Astrocyte (in vitro differentiated cells and primary cell): ENCODE data around the gene TAS1R1. TPM values are rescaled to one million over a fixed set of nuclear protein-coding genes. Genes with fewer than 3 reads are reported as not detected.

Experiments used
- DNase-seq: peaks from one replicate; pipeline ENCODE4 v3.0.0-alpha.2; 2010; ENCODE audit warnings: low read depth
- FAIRE-seq: peaks from 2 replicates; lab custom pipeline; 2011; peaks lifted over from hg19 to GRCh38; lab: Jason Lieb, UNC
- H2AFZ ChIP-seq: 2 replicates; pipeline ENCODE4 v1.6.0; 2012; ENCODE audit warnings: low read depth, low read length, inconsistent platforms
- H3K27ac ChIP-seq: 2 replicates; pipeline ENCODE4 v1.5.1; 2011; ENCODE audit warnings: low read depth, low read length, inconsistent platforms
- H3K27me3 ChIP-seq: 2 replicates; pipeline ENCODE4 v1.6.0; 2011; ENCODE audit warnings: low read length, inconsistent platforms; ENCODE audit not compliant: insufficient read depth
- H3K36me3 ChIP-seq: 2 replicates; pipeline ENCODE4 v1.5.1; 2011; ENCODE audit warnings: low read length, inconsistent platforms; ENCODE audit not compliant: insufficient read depth
- H3K4me1 ChIP-seq: 2 replicates; pipeline ENCODE4 v1.5.1; 2011; ENCODE audit warnings: low read length, inconsistent platforms; ENCODE audit not compliant: insufficient read depth
- H3K4me2 ChIP-seq: 2 replicates; pipeline ENCODE4 v1.6.0; 2012; ENCODE audit warnings: low read length, inconsistent platforms
- H3K4me3 ChIP-seq: 2 replicates; pipeline ENCODE4 v1.5.1; 2011; ENCODE audit warnings: low read depth, mild to moderate bottlenecking, low read length, inconsistent platforms; ENCODE audit not compliant: insufficient read depth
- H3K79me2 ChIP-seq: 2 replicates; pipeline ENCODE4 v1.6.0; 2012; ENCODE audit warnings: mild to moderate bottlenecking, low read length, inconsistent platforms; ENCODE audit not compliant: insufficient read depth
- H3K9ac ChIP-seq: 2 replicates; pipeline ENCODE4 v1.6.0; 2012; ENCODE audit warnings: mild to moderate bottlenecking, low read length, inconsistent platforms
- H3K9me3 ChIP-seq: 2 replicates; pipeline ENCODE4 v1.5.1; 2012; ENCODE audit warnings: low read depth, mild to moderate bottlenecking, low read length, inconsistent platforms; ENCODE audit not compliant: insufficient read depth
- H4K20me1 ChIP-seq: 2 replicates; pipeline ENCODE4 v1.6.0; 2012; ENCODE audit warnings: low read length, inconsistent platforms; ENCODE audit not compliant: insufficient read depth
- H3K27ac Mint-ChIP-seq: one replicate; pipeline ENCODE4 v1.8.0; 2021; ENCODE audit warnings: mild to moderate bottlenecking, mixed read lengths; ENCODE audit not compliant: unreplicated experiment
- H3K27me3 Mint-ChIP-seq: one replicate; pipeline ENCODE4 v1.8.0; 2021; ENCODE audit warnings: low read depth, mixed read lengths; ENCODE audit not compliant: unreplicated experiment
- H3K36me3 Mint-ChIP-seq: one replicate; pipeline ENCODE4 v1.8.0; 2021; ENCODE audit warnings: low read depth, mixed read lengths; ENCODE audit not compliant: unreplicated experiment
- H3K4me1 Mint-ChIP-seq: one replicate; pipeline ENCODE4 v1.8.0; 2021; ENCODE audit warnings: low read depth, mixed read lengths; ENCODE audit not compliant: unreplicated experiment
- H3K4me3 Mint-ChIP-seq: one replicate; pipeline ENCODE4 v1.8.0; 2021; ENCODE audit warnings: mild to moderate bottlenecking, moderate library complexity, mixed read lengths; ENCODE audit not compliant: unreplicated experiment
- H3K9me3 Mint-ChIP-seq: one replicate; pipeline ENCODE4 v1.8.0; 2021; ENCODE audit warnings: mild to moderate bottlenecking, mixed read lengths; ENCODE audit not compliant: unreplicated experiment
- EZH2 ChIP-seq: IDR thresholded peaks from 2 replicates; pipeline ENCODE4 v1.6.1; 2012; ENCODE audit warnings: mild to moderate bottlenecking, low read length, inconsistent platforms; ENCODE audit not compliant: insufficient read depth
- total RNA-seq: library from RNA; stranded (reverse); gene quantifications from 2 replicates; pipeline ENCODE4 v1.2.1, GENCODE V29; 2021
- TF ChIP-seq, protein P1 (sequence below): IDR thresholded peaks from 2 replicates; pipeline ENCODE4 v1.5.1; 2011; ENCODE audit warnings: low read depth, mild to moderate bottlenecking, inconsistent platforms, low read length, moderate library complexity; ENCODE audit not compliant: insufficient read depth

Gene TAS1R1
- total RNA-seq, 1 donor from 2014 or later: not detected

- no peaks in the 10 kb centered on the region for H3K9me3 Mint-ChIP-seq
- Histone ChIP-seq H3K9ac (no peak overlapping the region), H3K4me2 (no peak overlapping the region), H4K20me1 (no peaks in the 10 kb centered on the region), H2AFZ (no peak overlapping the region), H3K27me3 (no peaks in the 10 kb centered on the region), H3K36me3 (peaks cover 59% of the 10 kb centered on the region), H3K79me2 (peaks cover 6% of the 10 kb centered on the region), H3K4me1 (no peaks in the 10 kb centered on the region), H3K9me3 (no peaks in the 10 kb centered on the region), H3K4me3 (no peak overlapping the region), H3K27ac (no peak overlapping the region)
- no peak for DNase-seq
- peaks cover 32% of the 10 kb centered on the region for H3K36me3 Mint-ChIP-seq
- no peak overlapping the region for H3K4me3 Mint-ChIP-seq
- no peak for FAIRE-seq
- H3K27ac Mint-ChIP-seq: no peak overlapping the region
- no peaks in the 10 kb centered on the region for H3K27me3 Mint-ChIP-seq
- peaks cover 7% of the 10 kb centered on the region for H3K4me1 Mint-ChIP-seq
- TF ChIP-seq, protein P1, sequence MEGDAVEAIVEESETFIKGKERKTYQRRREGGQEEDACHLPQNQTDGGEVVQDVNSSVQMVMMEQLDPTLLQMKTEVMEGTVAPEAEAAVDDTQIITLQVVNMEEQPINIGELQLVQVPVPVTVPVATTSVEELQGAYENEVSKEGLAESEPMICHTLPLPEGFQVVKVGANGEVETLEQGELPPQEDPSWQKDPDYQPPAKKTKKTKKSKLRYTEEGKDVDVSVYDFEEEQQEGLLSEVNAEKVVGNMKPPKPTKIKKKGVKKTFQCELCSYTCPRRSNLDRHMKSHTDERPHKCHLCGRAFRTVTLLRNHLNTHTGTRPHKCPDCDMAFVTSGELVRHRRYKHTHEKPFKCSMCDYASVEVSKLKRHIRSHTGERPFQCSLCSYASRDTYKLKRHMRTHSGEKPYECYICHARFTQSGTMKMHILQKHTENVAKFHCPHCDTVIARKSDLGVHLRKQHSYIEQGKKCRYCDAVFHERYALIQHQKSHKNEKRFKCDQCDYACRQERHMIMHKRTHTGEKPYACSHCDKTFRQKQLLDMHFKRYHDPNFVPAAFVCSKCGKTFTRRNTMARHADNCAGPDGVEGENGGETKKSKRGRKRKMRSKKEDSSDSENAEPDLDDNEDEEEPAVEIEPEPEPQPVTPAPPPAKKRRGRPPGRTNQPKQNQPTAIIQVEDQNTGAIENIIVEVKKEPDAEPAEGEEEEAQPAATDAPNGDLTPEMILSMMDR: no peak
- no peak for TF ChIP-seq EZH2
These were observed 24.5 kb upstream of the TAS1R1 start for GRCh38 chr1:6530504-6531160.

- H3K9ac ChIP-seq: no peak overlapping the region
- H3K36me3 ChIP-seq: peaks cover 49% of the 10 kb centered on the region
- peaks cover 6% of the 10 kb centered on the region for H3K4me1 Mint-ChIP-seq
- H3K79me2 ChIP-seq: peaks cover 15% of the 10 kb centered on the region
- H3K4me3 Mint-ChIP-seq: no peak overlapping the region
- H3K9me3 ChIP-seq: no peaks in the 10 kb centered on the region
- TF ChIP-seq, protein P1: no peak
- TF ChIP-seq EZH2: no peak
- H3K4me2 ChIP-seq: no peak overlapping the region
- H3K9me3 Mint-ChIP-seq: no peaks in the 10 kb centered on the region
- no peaks in the 10 kb centered on the region for H3K27me3 Mint-ChIP-seq
- no peaks in the 10 kb centered on the region for H3K4me1 ChIP-seq
- no peaks in the 10 kb centered on the region for H3K27me3 ChIP-seq
- H4K20me1 ChIP-seq: no peaks in the 10 kb centered on the region
- FAIRE-seq (no peak), DNase-seq (no peak)
- H3K36me3 Mint-ChIP-seq: peaks cover 25% of the 10 kb centered on the region
- H3K27ac Mint-ChIP-seq: no peak overlapping the region
- H3K27ac ChIP-seq: no peak overlapping the region
- H2AFZ ChIP-seq: no peak overlapping the region
- no peak overlapping the region for H3K4me3 ChIP-seq
These were observed 23.1 kb upstream of the TAS1R1 start for GRCh38 chr1:6531996-6532395.

DNA sequence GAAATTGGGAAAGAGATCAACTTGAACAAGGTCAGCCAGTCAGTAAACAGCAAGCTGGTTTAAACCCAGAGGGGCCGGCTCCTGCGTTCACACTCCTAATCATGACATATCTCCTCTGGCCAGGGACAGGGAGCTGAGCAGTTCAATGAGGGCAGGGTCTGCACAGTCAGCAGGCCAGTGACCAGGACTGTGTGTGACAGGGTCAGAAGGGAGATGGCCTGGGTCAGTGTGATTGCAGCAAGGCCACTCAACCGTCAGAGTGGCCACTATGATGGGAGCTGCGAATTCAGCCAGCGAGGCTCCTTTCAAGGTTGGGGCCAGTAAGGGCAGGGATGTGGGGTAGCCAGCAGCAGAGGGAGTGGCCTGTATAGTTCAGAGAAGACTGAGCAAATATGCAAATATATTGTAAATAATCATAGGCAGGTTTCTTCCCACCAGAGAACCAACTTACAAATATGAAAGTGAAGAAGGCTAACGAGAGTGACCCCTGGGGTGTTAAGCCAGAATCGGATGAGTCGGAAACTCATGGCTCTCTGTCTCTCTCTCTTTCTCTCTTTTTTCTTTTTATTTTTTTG is 20.8 kb upstream of the TAS1R1 start:
- Histone ChIP-seq H3K9me3 (no peaks in the 10 kb centered on the region), H3K27me3 (no peaks in the 10 kb centered on the region), H3K36me3 (peaks cover 39% of the 10 kb centered on the region), H3K4me1 (peaks cover 6% of the 10 kb centered on the region), H3K79me2 (peaks cover 25% of the 10 kb centered on the region), H3K27ac (no peak overlapping the region), H2AFZ (no peak overlapping the region), H3K9ac (no peak overlapping the region), H4K20me1 (no peaks in the 10 kb centered on the region), H3K4me2 (no peak overlapping the region), H3K4me3 (no peak overlapping the region)
- no peaks in the 10 kb centered on the region for H3K27me3 Mint-ChIP-seq
- H3K4me3 Mint-ChIP-seq: no peak overlapping the region
- TF ChIP-seq, protein P1: no peak
- no peak for TF ChIP-seq EZH2
- H3K36me3 Mint-ChIP-seq: peaks cover 20% of the 10 kb centered on the region
- DNase-seq (no peak), FAIRE-seq (no peak)
- H3K4me1 Mint-ChIP-seq: peaks cover 6% of the 10 kb centered on the region
- H3K9me3 Mint-ChIP-seq: no peaks in the 10 kb centered on the region
- H3K27ac Mint-ChIP-seq: no peak overlapping the region
